GM12864 (cell line): ENCODE results near the gene SMYD3.

Experiments
- DNase-seq: peaks from one replicate; pipeline ENCODE4 v3.0.0-alpha.2; 2011; ENCODE audit warnings: low read depth
- H3K4me3 ChIP-seq: 2 replicates; pipeline ENCODE4 v1.5.1; 2011; ENCODE audit warnings: mild to moderate bottlenecking, low read depth, low read length, control low read depth
- TF ChIP-seq, protein P1 (sequence below): IDR thresholded peaks from 2 replicates; pipeline ENCODE4 v1.5.1; 2011; ENCODE audit warnings: low read depth, mild to moderate bottlenecking, moderate library complexity, low read length, control low read depth, inconsistent platforms; ENCODE audit errors: missing control alignments

Gene SMYD3

DNA sequence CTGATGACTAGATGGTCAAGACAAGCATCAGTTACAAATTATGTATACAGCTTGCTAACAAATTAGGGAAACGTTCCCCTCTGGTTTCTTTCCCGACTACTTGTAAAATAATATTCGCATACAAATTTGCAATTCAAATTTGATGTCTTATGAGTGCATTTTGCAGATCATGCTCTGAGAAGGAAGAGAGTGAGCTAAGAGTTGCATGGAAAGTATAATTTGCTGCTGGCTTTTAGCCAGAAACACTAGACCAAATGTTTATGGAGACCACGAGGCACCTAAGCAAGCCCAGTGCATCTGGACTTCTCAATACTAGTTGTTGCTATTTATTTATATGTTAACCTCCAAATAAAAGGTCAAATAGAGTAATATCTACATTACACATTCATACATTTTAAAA, 216.0 kb downstream of the SMYD3 start:
- H3K4me3 ChIP-seq: no peak overlapping the region
- TF ChIP-seq, protein P1, sequence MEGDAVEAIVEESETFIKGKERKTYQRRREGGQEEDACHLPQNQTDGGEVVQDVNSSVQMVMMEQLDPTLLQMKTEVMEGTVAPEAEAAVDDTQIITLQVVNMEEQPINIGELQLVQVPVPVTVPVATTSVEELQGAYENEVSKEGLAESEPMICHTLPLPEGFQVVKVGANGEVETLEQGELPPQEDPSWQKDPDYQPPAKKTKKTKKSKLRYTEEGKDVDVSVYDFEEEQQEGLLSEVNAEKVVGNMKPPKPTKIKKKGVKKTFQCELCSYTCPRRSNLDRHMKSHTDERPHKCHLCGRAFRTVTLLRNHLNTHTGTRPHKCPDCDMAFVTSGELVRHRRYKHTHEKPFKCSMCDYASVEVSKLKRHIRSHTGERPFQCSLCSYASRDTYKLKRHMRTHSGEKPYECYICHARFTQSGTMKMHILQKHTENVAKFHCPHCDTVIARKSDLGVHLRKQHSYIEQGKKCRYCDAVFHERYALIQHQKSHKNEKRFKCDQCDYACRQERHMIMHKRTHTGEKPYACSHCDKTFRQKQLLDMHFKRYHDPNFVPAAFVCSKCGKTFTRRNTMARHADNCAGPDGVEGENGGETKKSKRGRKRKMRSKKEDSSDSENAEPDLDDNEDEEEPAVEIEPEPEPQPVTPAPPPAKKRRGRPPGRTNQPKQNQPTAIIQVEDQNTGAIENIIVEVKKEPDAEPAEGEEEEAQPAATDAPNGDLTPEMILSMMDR: no peak
- no peak for DNase-seq

DNA sequence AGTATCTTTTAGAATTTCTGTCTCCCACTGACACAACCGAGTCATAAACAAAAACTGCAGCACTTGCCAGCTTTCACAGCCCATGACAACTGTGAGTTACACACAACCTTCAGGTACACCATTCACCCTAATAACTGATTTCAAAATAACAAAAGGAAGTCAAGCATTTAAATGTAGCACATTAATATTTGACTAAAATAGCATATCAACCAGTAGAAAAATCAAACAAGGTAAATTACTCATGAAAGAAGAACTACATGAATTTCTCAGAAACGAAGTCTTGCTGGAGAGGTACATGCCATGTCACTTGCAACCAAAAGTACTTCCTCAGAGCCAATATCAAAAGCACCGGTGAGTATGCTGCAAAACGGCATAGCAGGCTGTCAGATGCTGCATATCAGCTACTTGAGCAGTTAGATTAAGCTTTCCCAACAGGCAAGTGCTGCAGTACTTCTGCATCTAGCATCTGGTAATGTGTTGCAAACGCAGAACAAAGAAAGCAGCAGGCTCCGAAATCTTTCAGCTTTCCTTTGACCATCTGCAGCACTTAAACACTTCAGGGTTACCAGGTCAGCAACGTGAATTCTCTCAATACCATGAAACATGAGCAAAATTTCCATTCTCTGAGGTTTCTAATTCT, 223.2 kb downstream of the SMYD3 start:
- no peak for DNase-seq
- TF ChIP-seq, protein P1: no peak
- H3K4me3 ChIP-seq: no peak overlapping the region

DNA sequence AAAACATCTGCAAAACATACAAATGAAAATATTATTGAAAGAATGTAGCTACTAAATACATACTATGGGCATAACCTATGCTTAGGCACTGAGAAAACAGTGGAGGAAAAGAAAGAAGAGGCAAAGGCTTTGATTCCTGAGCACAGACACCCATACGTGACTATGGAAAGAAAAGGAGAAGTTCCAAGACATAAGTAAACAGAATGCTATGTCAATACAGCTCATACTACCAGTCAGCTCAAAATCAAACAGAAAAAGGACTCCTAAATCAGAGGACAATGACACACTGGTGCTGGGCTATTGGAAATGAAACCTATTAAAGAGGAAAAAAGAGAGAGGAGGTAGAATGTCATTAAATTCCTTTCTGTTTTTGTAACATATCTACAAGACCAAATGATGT, 225.4 kb downstream of the SMYD3 start:
- DNase-seq: no peak
- TF ChIP-seq, protein P1: no peak
- no peak overlapping the region for H3K4me3 ChIP-seq

DNA sequence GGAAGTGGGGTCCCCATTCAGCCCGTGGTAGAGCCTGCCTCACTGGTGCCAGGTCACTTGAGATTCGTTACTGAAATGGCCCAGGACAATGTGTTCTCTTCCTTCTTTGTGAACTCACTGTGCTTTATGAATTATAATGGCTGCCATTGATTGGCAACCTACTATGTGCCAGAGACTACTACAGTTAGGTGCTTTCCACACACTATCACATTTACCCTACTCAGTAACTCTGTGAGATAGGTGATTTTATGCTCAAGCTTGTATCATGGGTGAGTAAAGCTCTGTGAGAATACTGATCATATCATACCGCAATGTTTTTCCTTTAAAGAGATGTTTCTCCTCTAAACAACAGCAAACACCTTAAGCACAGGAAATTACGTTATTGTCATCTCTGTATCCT, 225.9 kb downstream of the SMYD3 start:
- H3K4me3 ChIP-seq: no peak overlapping the region
- TF ChIP-seq, protein P1: no peak
- DNase-seq: no peak

DNA sequence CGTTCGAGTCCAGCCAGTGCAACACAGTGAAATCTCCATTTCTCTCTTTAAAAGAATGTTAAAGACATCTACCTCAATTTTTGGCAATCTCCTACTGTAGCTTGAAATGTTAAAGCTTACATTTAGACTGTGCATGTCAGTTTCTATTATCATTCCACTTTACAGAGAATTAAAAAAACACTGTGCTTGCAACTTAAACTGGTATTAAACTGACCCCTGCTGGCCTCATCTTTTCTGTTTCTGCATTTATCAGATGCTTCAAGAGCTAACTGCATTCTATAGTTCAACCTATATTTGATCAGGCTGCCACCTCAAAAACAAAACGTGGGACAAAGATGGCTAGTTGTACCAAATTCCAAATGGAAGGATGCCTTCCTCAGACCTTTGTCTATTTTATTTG, 226.5 kb downstream of the SMYD3 start:
- H3K4me3 ChIP-seq: no peak overlapping the region
- TF ChIP-seq, protein P1: no peak
- no peak for DNase-seq

DNA sequence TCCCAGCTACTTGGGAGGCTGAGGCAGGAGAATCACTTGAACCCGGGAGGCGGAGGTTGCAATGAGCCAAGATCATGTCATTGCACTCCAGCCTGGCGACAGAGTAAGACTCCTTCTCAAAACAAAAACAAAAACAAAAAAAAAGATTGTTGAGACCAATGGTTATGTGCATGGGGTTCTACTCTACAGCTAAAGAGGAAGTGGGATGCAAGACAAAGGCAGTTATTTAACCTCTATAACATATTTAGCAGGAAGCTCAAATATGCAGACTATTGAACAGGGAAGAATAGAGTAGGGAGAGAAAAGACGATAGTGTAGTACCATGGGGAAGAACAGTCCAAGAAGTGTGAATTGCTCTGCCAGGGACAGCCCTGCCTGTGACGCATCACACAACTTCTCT, 227.7 kb downstream of the SMYD3 start:
- H3K4me3 ChIP-seq: no peak overlapping the region
- no peak for DNase-seq
- TF ChIP-seq, protein P1: no peak

DNA sequence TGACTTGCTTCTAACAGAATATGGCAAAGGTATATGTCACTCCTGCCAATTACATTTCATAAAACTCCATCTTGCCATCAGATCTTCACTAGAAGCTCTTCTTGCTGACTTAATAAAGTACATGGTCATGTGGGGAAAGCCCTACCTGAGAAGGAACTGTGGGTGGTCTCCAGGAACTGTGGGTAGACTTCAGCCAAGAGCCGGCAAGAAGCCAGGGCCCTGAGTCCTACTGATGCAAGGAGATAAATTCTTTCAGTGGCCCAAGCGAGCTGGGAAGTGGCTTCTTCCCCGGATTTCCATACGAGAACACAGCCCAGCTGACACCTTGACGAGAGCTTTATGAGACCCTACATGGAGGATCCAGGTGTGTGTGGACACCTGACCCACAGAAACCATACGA, 228.7 kb downstream of the SMYD3 start:
- DNase-seq: no peak

More for the DNA sequence above, 228.7 kb downstream of the SMYD3 start:
- TF ChIP-seq, protein P1: no peak
- H3K4me3 ChIP-seq: no peak overlapping the region
